VCaP (cell line): ENCODE data around the gene SLC39A11.

ENCODE experiments used
- H3K27ac ChIP-seq: fragments of 450-650 bp; 2 replicates; pipeline ENCODE4 v1.5.1; 2017
- TF ChIP-seq, protein P1 (sequence below): fragments of 450-650 bp; conservative IDR thresholded peaks from 2 replicates; pipeline ENCODE4 v1.5.1; 2017; ENCODE audit warnings: mild to moderate bottlenecking, moderate library complexity

The SLC39A11 gene

GRCh38 chr17:72681844-72682243 lies 410.6 kb downstream of the SLC39A11 start:
- H3K27ac ChIP-seq: no peak overlapping the region
- TF ChIP-seq, protein P1, sequence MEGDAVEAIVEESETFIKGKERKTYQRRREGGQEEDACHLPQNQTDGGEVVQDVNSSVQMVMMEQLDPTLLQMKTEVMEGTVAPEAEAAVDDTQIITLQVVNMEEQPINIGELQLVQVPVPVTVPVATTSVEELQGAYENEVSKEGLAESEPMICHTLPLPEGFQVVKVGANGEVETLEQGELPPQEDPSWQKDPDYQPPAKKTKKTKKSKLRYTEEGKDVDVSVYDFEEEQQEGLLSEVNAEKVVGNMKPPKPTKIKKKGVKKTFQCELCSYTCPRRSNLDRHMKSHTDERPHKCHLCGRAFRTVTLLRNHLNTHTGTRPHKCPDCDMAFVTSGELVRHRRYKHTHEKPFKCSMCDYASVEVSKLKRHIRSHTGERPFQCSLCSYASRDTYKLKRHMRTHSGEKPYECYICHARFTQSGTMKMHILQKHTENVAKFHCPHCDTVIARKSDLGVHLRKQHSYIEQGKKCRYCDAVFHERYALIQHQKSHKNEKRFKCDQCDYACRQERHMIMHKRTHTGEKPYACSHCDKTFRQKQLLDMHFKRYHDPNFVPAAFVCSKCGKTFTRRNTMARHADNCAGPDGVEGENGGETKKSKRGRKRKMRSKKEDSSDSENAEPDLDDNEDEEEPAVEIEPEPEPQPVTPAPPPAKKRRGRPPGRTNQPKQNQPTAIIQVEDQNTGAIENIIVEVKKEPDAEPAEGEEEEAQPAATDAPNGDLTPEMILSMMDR: no peak

DNA sequence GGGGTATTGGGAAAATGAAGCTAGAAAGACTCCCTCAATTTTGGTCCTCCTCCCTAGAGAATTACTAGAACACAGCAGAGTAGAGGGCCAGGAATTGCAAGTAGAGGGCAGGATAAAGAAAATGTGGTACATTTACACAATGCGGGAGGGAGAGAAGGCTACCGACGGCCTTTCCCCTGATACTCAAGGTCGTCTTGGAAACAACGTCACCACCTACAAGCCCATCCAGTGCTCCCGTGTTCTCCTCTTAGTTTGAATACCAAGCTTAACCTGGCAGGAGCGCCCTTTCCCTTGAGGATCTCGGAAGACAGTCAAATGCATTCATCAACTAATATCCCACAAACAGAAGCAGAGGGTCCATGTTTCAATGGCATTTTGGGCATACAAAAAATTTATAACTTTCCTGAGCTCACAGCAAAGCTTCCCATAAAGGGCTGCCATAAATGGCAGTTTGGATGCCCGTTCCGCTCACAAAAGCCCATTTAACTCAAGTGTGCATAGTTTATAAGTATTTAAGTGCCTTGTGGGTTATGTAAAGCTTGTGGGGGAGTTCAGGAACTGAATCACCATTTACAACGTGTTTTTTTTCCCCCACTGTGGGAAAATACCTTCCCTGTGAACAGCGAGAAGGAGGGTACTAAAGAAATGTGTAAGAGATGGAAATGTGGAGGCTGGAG lies 414.6 kb downstream of the SLC39A11 start:
- TF ChIP-seq, protein P1: no peak
- H3K27ac ChIP-seq: no peak overlapping the region

GRCh38 chr17:72677108-72677507 lies 415.4 kb downstream of the SLC39A11 start:
- H3K27ac ChIP-seq: no peak overlapping the region

DNA sequence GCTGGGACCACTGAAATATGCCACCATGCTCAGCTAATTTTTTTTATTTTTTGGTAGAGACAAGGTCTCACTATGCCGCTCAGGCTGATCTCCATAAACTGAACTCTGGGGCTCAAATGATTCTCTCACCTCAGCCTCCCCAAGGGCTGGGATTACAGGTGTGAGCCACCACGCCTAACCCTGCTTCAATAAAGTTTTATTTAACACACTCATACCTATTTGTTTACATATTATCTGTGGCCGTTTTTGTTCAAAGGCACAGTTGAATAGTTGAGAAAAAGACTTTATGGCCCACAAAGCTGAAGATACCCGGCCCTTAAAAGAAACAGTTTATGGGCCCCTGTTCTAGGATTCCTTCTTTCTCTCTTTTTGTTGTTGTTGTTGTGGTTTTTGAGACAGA lies 419.8 kb downstream of the SLC39A11 start:
- TF ChIP-seq, protein P1: no peak
- no peak overlapping the region for H3K27ac ChIP-seq

More at GRCh38 chr17:72677108-72677507, 415.4 kb downstream of the SLC39A11 start:
- TF ChIP-seq, protein P1: no peak

DNA sequence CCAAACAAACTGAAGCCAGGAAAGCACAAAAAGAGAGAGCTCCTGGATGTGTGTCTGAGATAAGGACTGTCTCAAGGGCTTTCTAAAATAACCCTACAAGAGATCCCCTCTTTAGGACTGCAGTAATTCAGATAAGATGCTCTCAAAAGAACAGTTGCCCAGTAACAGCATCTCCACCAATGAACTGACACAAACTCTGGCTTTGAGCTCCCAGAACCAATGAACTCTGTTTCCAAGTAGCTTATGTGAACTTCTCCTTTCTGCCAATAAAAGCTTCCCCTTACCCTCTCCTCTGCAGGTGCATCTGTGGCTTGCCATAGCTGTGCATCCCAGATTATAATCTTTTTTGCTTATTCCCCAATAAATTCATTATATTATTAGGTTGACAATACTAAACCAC lies 421.5 kb downstream of the SLC39A11 start:
- TF ChIP-seq, protein P1: no peak
- no peak overlapping the region for H3K27ac ChIP-seq

DNA sequence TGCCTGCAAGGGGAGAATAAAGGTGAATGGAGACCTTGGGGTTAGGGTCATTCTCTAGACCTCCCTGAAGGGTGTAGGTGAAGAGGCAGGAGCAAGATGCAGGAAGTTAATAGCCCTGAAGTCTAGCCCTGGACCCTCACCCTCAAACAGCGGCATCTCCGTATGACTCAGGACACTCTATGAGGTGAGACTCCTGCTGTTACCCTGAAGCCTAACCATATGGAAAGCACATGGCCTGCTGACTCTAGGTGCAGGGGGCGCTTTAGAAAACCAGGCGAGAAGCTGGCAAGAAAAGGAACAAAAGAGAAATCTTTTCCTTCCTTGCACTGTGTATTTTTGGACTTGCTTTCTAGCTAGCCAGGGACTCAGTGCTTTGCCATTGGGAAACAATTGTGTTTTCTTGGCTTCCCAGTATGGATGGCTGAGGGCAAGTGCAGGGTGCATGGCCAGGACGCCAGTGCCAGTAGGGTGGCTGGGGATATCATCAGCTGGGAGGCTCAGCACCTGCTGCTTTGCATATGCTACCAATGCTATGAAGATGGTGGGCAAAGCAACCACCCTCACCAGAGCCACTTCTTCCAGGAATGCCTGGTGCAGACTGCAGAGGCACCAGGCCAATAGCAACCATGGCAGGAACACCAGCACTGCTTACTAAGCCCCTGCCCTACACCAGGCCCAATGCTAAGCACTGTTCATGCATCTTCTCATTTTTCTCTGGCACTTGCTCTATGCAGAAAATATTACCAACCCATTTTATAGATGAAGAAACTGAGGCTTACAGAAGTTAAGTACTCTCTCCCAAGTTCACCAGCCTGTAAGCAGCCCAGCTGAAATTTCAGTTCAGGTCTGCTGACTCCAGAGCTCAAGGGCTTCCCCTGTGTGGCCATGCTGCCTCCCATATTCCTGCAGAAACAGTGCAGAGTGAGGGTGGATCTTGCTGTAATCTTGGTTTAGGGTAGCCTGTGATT lies 425.1 kb downstream of the SLC39A11 start:
- H3K27ac ChIP-seq: peak overlapping the region; percentile 53
- TF ChIP-seq, protein P1: no peak
